Measurements from ENCODE around the gene BACE1-AS. TPM values are rescaled to one million over a fixed set of nuclear protein-coding genes. Genes with fewer than 3 reads are reported as not detected.

The BACE1-AS gene
- polyA plus RNA-seq (2011; rRNA removed) (4.4 and 5.4 TPM in 2 replicates), polyA plus RNA-seq (2017; fragmentation: RNase III; extraction: RNeasy Plus Mini Kit Qiagen cat#74134 plus additional on column Dnase treatment) (1.7 to 2.0 TPM (median 1.8 TPM) in 3 replicates), polyA minus RNA-seq (2011; rRNA and poly(A)+ RNA removed) (9.6 and 10.6 TPM in 2 replicates)
- 1.1 and 1.6 TPM in 2 replicates for polyA plus RNA-seq (2012; cell fraction: cytosol; rRNA removed)
- 2.4 and 3.3 TPM in 2 replicates for polyA plus RNA-seq (2012; cell fraction: nucleus; rRNA removed)

DNA sequence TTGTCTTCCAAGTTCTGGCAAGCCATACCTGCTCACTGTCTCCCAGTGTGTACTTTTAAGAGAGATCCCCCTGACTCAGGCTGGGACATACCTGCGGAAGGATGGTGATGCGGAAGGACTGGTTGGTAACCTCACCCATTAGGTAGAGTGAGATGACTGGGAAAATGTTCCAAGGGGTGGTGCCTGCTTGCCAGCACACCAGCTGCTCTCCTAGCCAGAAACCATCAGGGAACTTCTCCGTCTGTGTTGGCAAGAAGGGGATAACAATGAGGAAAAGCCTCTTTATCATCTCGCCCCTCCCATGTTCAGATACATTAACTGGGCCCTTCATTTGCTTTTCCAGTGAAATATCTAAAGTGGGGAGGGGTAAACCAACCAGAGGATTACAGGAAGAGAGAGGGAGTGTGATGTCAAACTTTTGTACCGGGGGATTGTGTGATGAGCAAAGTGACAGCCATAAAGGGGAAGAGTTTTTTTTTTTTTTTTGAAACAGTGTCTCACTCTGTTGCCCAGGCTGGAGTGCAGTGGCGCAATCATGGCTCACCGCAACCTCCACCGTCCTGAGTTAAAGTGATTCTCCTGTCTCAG is at the start of gene BACE1-AS:
Gene BACE1-AS, plus strand, starts transcription at position 538 of the 588 bp plus-strand sequence.
- no peak for FAIRE-seq

DNA sequence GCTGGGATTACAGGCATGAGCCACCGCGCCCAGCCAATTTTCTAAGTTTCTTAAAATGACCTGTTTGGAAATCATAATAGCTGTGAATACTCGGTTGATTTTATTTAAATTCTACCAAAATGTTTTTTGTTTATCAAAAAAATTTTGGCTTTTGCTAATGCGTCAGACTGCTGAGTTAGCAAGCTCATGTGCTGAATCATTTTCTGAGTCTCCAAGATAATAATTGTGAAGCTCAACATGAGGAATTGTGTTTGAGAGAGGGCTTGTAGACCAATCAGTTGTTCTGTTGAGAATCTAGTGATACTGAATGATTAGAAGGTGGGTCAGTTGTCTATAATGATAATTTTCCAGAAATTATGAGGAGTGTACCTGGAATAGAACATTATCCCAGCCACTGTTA is 42.8 kb upstream of the BACE1-AS start:
- ATAC-seq (no peak), DNase-seq (ENCODE audit: low read depth in 1 of 2, low spot score in 1 of 2) (no peak), FAIRE-seq (no peak)
- TF ChIP-seq NR3C1 (IDR thresholded peaks at IDR 0.05), result no peak
- TF ChIP-seq MAFK (IDR thresholded peaks at IDR 0.05; ENCODE audit: partially characterized antibody), result no peak
- TF ChIP-seq, protein P1, sequence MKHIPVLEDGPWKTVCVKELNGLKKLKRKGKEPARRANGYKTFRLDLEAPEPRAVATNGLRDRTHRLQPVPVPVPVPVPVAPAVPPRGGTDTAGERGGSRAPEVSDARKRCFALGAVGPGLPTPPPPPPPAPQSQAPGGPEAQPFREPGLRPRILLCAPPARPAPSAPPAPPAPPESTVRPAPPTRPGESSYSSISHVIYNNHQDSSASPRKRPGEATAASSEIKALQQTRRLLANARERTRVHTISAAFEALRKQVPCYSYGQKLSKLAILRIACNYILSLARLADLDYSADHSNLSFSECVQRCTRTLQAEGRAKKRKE (CRISPR knock-in tag; IDR thresholded peaks at IDR 0.05; ENCODE audit: low read depth), result no peak
- 94% methylated on average over 4 of the region's 4 CpGs for WGBS (ENCODE audit: missing lambda C conversion rate)
- H3K9me3 ChIP-seq, result no peaks in the 10 kb centered on the region
- no peak overlapping the region for H3K4me2 ChIP-seq
- no peak overlapping the region for H3K4me3 ChIP-seq
- no peak overlapping the region for H3K27ac ChIP-seq
- CTCF ChIA-PET, result no interaction called here
- H3K4me1 ChIP-seq, result no peaks in the 10 kb centered on the region
- POLR2A ChIA-PET, result no interaction called here

More for the DNA sequence above, at the start of gene BACE1-AS:
- Histone ChIP-seq H3K27ac (no peak within 1 kb of the TSS), H3K4me3 (no peak within 1 kb of the TSS), H3K9me3 (no peaks in the 10 kb centered on the region), H3K4me1 (no peaks in the 10 kb centered on the region), H3K4me2 (no peak within 1 kb of the TSS)
- 92% methylated on average over 8 of the region's 8 CpGs for WGBS (ENCODE audit: missing lambda C conversion rate)
- ChIA-PET CTCF (interaction anchor here (1.3 kb wide), 1 partner anchor 12 kb away, joined by 3 read pairs; no protein-coding TSS in a partner anchor), POLR2A (no interaction called here)
- no peak for ATAC-seq
- TF ChIP-seq TP53 (CRISPR knock-in tag; IDR thresholded peaks at IDR 0.05), result no peak
- no peak for DNase-seq (ENCODE audit: low read depth in 1 of 2, low spot score in 1 of 2)

DNA sequence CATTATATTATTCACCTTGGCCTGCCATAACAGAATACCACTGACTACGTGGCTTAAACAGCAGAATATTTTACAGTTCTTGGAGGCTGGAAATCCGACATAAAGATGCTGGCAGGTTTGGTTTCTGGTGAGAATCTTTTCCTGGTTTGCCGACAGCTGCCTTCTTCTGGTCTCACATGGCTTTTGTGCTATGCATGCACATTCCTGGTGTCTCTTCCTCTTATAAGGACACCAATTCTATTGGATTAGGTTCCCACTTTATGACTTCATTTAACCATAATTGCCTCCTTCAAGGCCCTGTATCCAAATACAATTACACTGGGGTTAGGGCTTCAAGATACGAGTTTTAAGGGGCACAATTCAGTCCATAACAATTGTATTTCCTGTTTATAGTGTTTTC is 41.6 kb upstream of the BACE1-AS start:
- no peak for FAIRE-seq
- POLR2A ChIA-PET, result no interaction called here

DNA sequence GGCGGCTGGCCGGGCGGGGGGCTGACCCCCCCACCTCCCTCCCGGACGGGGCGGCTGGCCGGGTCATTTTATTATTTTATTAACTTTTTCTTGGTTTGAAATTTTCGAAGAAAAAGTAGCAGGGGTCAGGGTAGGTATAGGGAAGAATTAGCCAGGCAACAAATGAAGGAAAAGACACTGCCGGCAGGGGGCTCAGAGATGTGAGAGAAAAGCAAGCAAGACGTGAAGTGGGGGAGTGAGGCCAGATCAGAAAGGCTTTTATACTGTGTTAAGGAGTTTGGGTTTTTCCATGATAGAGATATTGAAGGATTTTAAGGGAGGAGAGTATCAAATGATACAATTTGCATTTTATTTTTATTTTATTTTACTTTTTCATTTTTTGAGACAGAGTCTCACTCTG is 39.6 kb upstream of the BACE1-AS start:
- ATAC-seq, result no peak
- H3K4me2 ChIP-seq, result no peak overlapping the region
- H3K9me3 ChIP-seq, result no peaks in the 10 kb centered on the region
- WGBS (ENCODE audit: missing lambda C conversion rate), result 90% methylated on average over 6 of the region's 10 CpGs
- no peak for DNase-seq (ENCODE audit: low read depth in 1 of 2, low spot score in 1 of 2)
- ChIA-PET POLR2A (no interaction called here), CTCF (no interaction called here)
- H3K4me3 ChIP-seq, result no peak overlapping the region
- H3K4me1 ChIP-seq, result no peaks in the 10 kb centered on the region
- TF ChIP-seq HOXB13 (CRISPR knock-in tag; IDR thresholded peaks at IDR 0.05; ENCODE audit: low read depth), result no peak
- no peak for TF ChIP-seq KDM5A (IDR thresholded peaks at IDR 0.05)
- TF ChIP-seq, protein P1 (CRISPR knock-in tag; IDR thresholded peaks at IDR 0.05; ENCODE audit: low read depth), result no peak
- no peak for TF ChIP-seq GATA3 (IDR thresholded peaks at IDR 0.05; ENCODE audit: borderline replicate concordance)
- no peak for TF ChIP-seq NR3C1 (IDR thresholded peaks at IDR 0.05)
- TF ChIP-seq SMC3 (IDR thresholded peaks at IDR 0.05), result no peak
- TF ChIP-seq RNF2 (IDR thresholded peaks at IDR 0.05; ENCODE audit: borderline replicate concordance, low read depth), result no peak
- no peak for TF ChIP-seq RCOR1 (IDR thresholded peaks at IDR 0.05; ENCODE audit: low read depth, low read length)
- no peak for TF ChIP-seq CHD2 (IDR thresholded peaks at IDR 0.05; ENCODE audit: low read length, partially characterized antibody)
- TF ChIP-seq RARB (CRISPR knock-in tag; IDR thresholded peaks at IDR 0.05), result no peak
- TF ChIP-seq FOXS1 (CRISPR knock-in tag; IDR thresholded peaks at IDR 0.05), result no peak
- no peak for FAIRE-seq
- H3K27ac ChIP-seq, result no peak overlapping the region

More for the DNA sequence above, 41.6 kb upstream of the BACE1-AS start:
- Histone ChIP-seq H3K4me3 (no peak overlapping the region), H3K9me3 (no peaks in the 10 kb centered on the region), H3K4me2 (no peak overlapping the region), H3K4me1 (no peaks in the 10 kb centered on the region), H3K27ac (no peak overlapping the region)
- no peak for TF ChIP-seq EP300 (IDR thresholded peaks at IDR 0.05)
- no peak for TF ChIP-seq FOSB (CRISPR knock-in tag; IDR thresholded peaks at IDR 0.05)
- no peak for TF ChIP-seq CBX2 (IDR thresholded peaks at IDR 0.05; ENCODE audit: borderline replicate concordance, low read depth)
- TF ChIP-seq, protein P2, sequence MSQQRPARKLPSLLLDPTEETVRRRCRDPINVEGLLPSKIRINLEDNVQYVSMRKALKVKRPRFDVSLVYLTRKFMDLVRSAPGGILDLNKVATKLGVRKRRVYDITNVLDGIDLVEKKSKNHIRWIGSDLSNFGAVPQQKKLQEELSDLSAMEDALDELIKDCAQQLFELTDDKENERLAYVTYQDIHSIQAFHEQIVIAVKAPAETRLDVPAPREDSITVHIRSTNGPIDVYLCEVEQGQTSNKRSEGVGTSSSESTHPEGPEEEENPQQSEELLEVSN (IDR thresholded peaks at IDR 0.05; ENCODE audit: borderline replicate concordance, low read depth), result no peak
- TF ChIP-seq HOXB5 (CRISPR knock-in tag; IDR thresholded peaks at IDR 0.05), result no peak
- TF ChIP-seq KDM1A (IDR thresholded peaks at IDR 0.05; ENCODE audit: low read depth), result no peak
- no peak for TF ChIP-seq CEBPB (IDR thresholded peaks at IDR 0.05)
- TF ChIP-seq MAZ (IDR thresholded peaks at IDR 0.05; ENCODE audit: borderline replicate concordance, low read depth, low read length), result no peak
- TF ChIP-seq RNF2 (IDR thresholded peaks at IDR 0.05; ENCODE audit: borderline replicate concordance, low read depth), result no peak
- no peak for TF ChIP-seq HEYL (CRISPR knock-in tag; IDR thresholded peaks at IDR 0.05)
- no peak for TF ChIP-seq HOXA7 (CRISPR knock-in tag; IDR thresholded peaks at IDR 0.05)
- TF ChIP-seq, protein P3, sequence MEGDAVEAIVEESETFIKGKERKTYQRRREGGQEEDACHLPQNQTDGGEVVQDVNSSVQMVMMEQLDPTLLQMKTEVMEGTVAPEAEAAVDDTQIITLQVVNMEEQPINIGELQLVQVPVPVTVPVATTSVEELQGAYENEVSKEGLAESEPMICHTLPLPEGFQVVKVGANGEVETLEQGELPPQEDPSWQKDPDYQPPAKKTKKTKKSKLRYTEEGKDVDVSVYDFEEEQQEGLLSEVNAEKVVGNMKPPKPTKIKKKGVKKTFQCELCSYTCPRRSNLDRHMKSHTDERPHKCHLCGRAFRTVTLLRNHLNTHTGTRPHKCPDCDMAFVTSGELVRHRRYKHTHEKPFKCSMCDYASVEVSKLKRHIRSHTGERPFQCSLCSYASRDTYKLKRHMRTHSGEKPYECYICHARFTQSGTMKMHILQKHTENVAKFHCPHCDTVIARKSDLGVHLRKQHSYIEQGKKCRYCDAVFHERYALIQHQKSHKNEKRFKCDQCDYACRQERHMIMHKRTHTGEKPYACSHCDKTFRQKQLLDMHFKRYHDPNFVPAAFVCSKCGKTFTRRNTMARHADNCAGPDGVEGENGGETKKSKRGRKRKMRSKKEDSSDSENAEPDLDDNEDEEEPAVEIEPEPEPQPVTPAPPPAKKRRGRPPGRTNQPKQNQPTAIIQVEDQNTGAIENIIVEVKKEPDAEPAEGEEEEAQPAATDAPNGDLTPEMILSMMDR (IDR thresholded peaks at IDR 0.05), result no peak
- no peak for TF ChIP-seq NFE2L2 (conservative IDR thresholded peaks at IDR 0.05; ENCODE audit: low read length)
- no peak for TF ChIP-seq ESRRA (IDR thresholded peaks at IDR 0.05; ENCODE audit: borderline replicate concordance, low read length)
- TF ChIP-seq RARB (CRISPR knock-in tag; IDR thresholded peaks at IDR 0.05), result no peak
- TF ChIP-seq ZFP36 (IDR thresholded peaks at IDR 0.05; ENCODE audit: borderline replicate concordance, partially characterized antibody), result no peak
- 82% methylated on average over 4 of the region's 4 CpGs for WGBS (ENCODE audit: missing lambda C conversion rate)
- CTCF ChIA-PET, result no interaction called here
- DNase-seq (ENCODE audit: low read depth in 1 of 2, low spot score in 1 of 2) (no peak), ATAC-seq (no peak)

Measured in A549 (cell line).